ENCODE measurements around the gene MYO7A. TPM values are rescaled to one million over a fixed set of nuclear protein-coding genes. Genes with fewer than 3 reads are reported as not detected.

The MYO7A gene
- polyA plus RNA-seq, 1 donor (not counting 4 experiments of a cell fraction or from before 2014, with no cell fraction given), result 0.75 TPM

DNA sequence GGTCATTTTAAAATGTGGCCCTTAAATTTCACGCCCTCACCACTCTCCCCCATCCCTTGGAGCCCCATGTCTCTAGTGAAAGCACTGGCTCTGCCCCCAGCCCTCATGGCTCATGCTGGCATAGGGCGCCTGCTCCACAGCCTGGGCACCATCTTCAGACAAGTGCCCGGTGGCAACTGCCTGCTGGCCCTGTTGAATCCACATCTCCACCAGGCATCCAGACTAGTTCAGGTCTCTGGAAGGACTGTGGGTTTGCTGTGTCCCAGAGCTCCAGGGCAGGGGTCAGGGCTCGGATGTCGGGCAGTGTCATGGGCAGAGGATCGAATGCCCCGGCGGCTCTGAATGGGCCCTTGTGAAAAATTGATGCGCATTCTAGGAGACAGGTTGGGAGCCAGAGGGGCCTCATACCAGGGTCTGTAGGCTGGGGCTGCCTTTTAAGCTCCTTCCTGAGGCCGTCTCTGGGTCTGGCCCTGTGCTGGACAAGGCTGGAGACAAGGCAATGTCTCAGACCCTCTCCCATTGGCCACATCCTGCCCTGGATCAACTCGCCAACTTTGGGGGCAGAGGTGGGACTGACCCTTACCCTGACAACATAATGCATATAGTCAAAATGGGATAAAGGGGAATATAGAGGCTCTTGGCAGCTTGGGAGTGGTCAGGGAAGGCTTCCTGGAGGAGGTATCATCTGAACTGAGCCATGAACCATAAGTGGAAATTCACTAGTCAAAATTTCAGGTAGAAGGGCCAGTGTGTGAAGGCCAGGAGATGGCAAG is 1.2 kb downstream of the MYO7A start:
- Histone ChIP-seq H3K4me2 (ENCODE audit: control insufficient read depth, extremely low read depth, insufficient read depth, low read depth, low read length) (no peak overlapping the region), H3K27ac (ENCODE audit: control insufficient read depth, insufficient read depth, low read length) (no peak overlapping the region), H3K4me1 (ENCODE audit: control insufficient read depth, extremely low read depth, insufficient read depth, low read length) (peaks cover 5% of the 10 kb centered on the region), H3K27me3 (ENCODE audit: control insufficient read depth, extremely low read depth, insufficient read depth, low read length) (no peaks in the 10 kb centered on the region), H3K9me1 (ENCODE audit: control insufficient read depth, extremely low read depth, insufficient read depth, low read length) (no peaks in the 10 kb centered on the region), H3K9me3 (ENCODE audit: control insufficient read depth, low read depth, low read length) (no peaks in the 10 kb centered on the region), H3K9ac (ENCODE audit: control insufficient read depth, extremely low read depth, insufficient read depth, low read length) (no peak overlapping the region), H4K20me1 (ENCODE audit: control insufficient read depth, extremely low read depth, insufficient read depth, low read length) (no peaks in the 10 kb centered on the region), H3K79me2 (ENCODE audit: control insufficient read depth, insufficient read depth, low read length) (no peaks in the 10 kb centered on the region), H2AFZ (ENCODE audit: control insufficient read depth, low read length) (no peak overlapping the region), H3K36me3 (ENCODE audit: control insufficient read depth in 2 of 2, extremely low read depth in 1 of 2, insufficient read depth in 2 of 2, low read length in 2 of 2) (no peaks in the 10 kb centered on the region), H3K4me3 (ENCODE audit: control insufficient read depth in 2 of 3, extremely low read depth in 1 of 3, insufficient read depth in 2 of 3, low read depth in 1 of 3, low read length in 3 of 3) (no peak overlapping the region)
- no peak for FAIRE-seq
- TF ChIP-seq, protein P1, sequence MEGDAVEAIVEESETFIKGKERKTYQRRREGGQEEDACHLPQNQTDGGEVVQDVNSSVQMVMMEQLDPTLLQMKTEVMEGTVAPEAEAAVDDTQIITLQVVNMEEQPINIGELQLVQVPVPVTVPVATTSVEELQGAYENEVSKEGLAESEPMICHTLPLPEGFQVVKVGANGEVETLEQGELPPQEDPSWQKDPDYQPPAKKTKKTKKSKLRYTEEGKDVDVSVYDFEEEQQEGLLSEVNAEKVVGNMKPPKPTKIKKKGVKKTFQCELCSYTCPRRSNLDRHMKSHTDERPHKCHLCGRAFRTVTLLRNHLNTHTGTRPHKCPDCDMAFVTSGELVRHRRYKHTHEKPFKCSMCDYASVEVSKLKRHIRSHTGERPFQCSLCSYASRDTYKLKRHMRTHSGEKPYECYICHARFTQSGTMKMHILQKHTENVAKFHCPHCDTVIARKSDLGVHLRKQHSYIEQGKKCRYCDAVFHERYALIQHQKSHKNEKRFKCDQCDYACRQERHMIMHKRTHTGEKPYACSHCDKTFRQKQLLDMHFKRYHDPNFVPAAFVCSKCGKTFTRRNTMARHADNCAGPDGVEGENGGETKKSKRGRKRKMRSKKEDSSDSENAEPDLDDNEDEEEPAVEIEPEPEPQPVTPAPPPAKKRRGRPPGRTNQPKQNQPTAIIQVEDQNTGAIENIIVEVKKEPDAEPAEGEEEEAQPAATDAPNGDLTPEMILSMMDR (optimal IDR thresholded peaks at IDR 0.05 in 1 of 3, IDR thresholded peaks at IDR 0.05 in 1 of 3, conservative IDR thresholded peaks at IDR 0.05 in 1 of 3; ENCODE audit: extremely low read depth in 1 of 3, insufficient read depth in 2 of 3, low read length in 3 of 3), result no peak
- TF ChIP-seq EZH2 (IDR thresholded peaks at IDR 0.05; ENCODE audit: low read length), result no peak
- DNase-seq (ENCODE audit: low read depth, low spot score), result no peak
- dilution Hi-C loops (cut with MboI; ENCODE audit: extremely low pct_ligation_motif_present, low sequenced_read_pairs), result no loop called here

DNA sequence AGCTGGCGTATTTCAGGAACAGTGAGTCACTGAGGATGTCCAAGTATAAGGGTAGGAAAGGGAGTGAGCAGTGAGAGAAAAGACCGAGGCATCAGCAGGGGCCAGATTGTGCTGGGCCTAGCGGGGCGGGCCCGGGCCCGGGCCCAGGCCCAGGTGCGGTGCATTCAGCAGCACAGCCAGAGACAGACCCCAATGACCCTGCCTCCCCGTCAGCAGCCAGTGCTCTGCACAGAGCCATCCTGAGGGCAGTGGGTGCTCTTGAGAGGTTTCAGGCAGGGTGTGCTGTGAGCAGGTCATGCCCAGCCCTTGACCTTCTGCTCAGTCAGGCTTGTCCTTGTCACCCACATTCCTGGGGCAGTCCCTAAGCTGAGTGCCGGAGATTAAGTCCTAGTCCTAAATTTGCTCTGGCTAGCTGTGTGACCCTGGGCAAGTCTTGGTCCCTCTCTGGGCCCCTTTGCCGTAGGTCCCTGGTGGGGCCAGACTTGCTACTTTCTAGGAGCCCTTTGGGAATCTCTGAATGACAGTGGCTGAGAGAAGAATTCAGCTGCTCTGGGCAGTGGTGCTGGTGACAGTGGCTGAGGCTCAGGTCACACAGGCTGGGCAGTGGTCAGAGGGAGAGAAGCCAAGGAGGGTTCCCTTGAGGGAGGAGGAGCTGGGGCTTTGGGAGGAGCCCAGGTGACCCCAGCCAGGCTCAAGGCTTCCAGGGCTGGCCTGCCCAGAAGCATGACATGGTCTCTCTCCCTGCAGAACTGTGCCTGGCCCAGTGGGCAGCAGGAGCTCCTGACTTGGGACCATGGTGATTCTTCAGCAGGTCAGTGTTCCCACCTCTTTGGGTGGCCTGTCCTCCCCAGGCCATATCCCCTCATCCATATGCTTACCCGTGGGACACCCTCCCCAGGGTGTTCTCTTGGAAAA is 2.1 kb downstream of the MYO7A start:
- Histone ChIP-seq H3K36me3 (ENCODE audit: control insufficient read depth in 2 of 2, extremely low read depth in 1 of 2, insufficient read depth in 2 of 2, low read length in 2 of 2) (no peaks in the 10 kb centered on the region), H3K4me1 (ENCODE audit: control insufficient read depth, extremely low read depth, insufficient read depth, low read length) (peaks cover 5% of the 10 kb centered on the region), H3K9me1 (ENCODE audit: control insufficient read depth, extremely low read depth, insufficient read depth, low read length) (no peaks in the 10 kb centered on the region), H2AFZ (ENCODE audit: control insufficient read depth, low read length) (no peak overlapping the region), H4K20me1 (ENCODE audit: control insufficient read depth, extremely low read depth, insufficient read depth, low read length) (no peaks in the 10 kb centered on the region), H3K27ac (ENCODE audit: control insufficient read depth, insufficient read depth, low read length) (no peak overlapping the region), H3K9me3 (ENCODE audit: control insufficient read depth, low read depth, low read length) (no peaks in the 10 kb centered on the region), H3K27me3 (ENCODE audit: control insufficient read depth, extremely low read depth, insufficient read depth, low read length) (no peaks in the 10 kb centered on the region), H3K4me3 (ENCODE audit: control insufficient read depth in 2 of 3, extremely low read depth in 1 of 3, insufficient read depth in 2 of 3, low read depth in 1 of 3, low read length in 3 of 3) (no peak overlapping the region), H3K79me2 (ENCODE audit: control insufficient read depth, insufficient read depth, low read length) (no peaks in the 10 kb centered on the region), H3K9ac (ENCODE audit: control insufficient read depth, extremely low read depth, insufficient read depth, low read length) (no peak overlapping the region), H3K4me2 (ENCODE audit: control insufficient read depth, extremely low read depth, insufficient read depth, low read depth, low read length) (no peak overlapping the region)
- FAIRE-seq (no peak), DNase-seq (ENCODE audit: low read depth, low spot score) (no peak)
- dilution Hi-C loops (cut with MboI; ENCODE audit: extremely low pct_ligation_motif_present, low sequenced_read_pairs), result no loop called here
- TF ChIP-seq, protein P1 (optimal IDR thresholded peaks at IDR 0.05 in 1 of 3, IDR thresholded peaks at IDR 0.05 in 1 of 3, conservative IDR thresholded peaks at IDR 0.05 in 1 of 3; ENCODE audit: extremely low read depth in 1 of 3, insufficient read depth in 2 of 3, low read length in 3 of 3), result no peak
- no peak for TF ChIP-seq EZH2 (IDR thresholded peaks at IDR 0.05; ENCODE audit: low read length)

Measured in keratinocyte (primary cell).